ENCODE results near the gene BCOR. TPM values are rescaled to one million over a fixed set of nuclear protein-coding genes. Genes with fewer than 3 reads are reported as not detected.

The BCOR gene
- total RNA-seq, 1 donor from 2014 or later: 74.6 TPM

DNA sequence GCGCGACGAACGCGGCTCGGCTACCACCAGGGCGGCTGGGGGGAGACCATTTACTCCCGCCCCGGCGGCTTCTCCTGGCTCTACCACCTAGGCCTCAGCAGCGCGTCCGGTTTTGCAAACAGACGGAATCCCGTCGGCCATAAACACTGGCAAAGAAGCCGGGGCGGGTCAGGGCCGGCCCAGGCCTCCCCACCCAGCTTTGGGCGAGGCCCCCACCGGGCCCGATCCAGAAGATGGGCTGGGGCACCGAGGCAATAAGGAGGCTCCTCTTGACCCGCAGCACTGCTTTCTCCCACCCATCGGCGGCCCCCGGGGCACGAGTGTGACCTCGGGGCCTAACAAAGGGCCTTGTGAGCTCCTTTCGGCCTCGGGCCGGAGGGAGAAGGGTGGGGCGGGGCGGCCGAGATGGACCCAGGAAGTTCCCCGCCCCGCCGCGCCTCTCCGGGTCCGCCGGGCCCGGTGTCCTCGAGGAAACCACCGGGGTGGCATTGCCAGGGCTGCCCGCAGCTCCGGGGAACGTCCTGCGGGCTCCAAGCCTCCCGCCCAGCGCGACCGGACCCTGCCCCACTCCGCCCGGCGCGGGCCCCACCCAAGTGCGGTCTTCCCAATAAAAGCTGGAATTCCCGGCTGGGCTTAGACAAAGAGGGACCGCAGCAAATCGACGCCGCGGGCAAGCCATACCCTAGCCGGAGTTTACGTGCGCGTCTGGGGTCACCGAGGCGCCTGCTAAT, 5.9 kb downstream of the BCOR start:
- no peak overlapping the region for H3K4me3 Mint-ChIP-seq (ENCODE audit: low read depth)
- H3K27me3 Mint-ChIP-seq (ENCODE audit: low read depth): no peaks in the 10 kb centered on the region
- H3K27ac Mint-ChIP-seq: no peak overlapping the region
- intact Hi-C loops (cut with micrococcal nuclease): loop anchor here (10.0 kb wide), 1 partner anchor 277 kb away; no protein-coding TSS in a partner anchor
- H3K9me3 Mint-ChIP-seq: no peaks in the 10 kb centered on the region
- no peak for DNase-seq (ENCODE audit: low spot score)
- H3K36me3 Mint-ChIP-seq (ENCODE audit: low read depth): peaks cover 46% of the 10 kb centered on the region
- H3K4me1 Mint-ChIP-seq (ENCODE audit: low read depth): peaks cover 46% of the 10 kb centered on the region

- H3K27me3 Mint-ChIP-seq (ENCODE audit: low read depth): no peaks in the 10 kb centered on the region
- no peak overlapping the region for H3K27ac Mint-ChIP-seq
- intact Hi-C loops (cut with micrococcal nuclease): loop anchor here (10.0 kb wide), 1 partner anchor 276 kb away; no protein-coding TSS in a partner anchor
- H3K9me3 Mint-ChIP-seq: no peaks in the 10 kb centered on the region
- DNase-seq (ENCODE audit: low spot score): no peak
- H3K4me3 Mint-ChIP-seq (ENCODE audit: low read depth): peak overlapping the region; percentile 59
- H3K4me1 Mint-ChIP-seq (ENCODE audit: low read depth): peaks cover 51% of the 10 kb centered on the region
- peaks cover 45% of the 10 kb centered on the region for H3K36me3 Mint-ChIP-seq (ENCODE audit: low read depth)
Measured at GRCh38 chrX:40090961-40091360, 6.8 kb downstream of the BCOR start.

DNA sequence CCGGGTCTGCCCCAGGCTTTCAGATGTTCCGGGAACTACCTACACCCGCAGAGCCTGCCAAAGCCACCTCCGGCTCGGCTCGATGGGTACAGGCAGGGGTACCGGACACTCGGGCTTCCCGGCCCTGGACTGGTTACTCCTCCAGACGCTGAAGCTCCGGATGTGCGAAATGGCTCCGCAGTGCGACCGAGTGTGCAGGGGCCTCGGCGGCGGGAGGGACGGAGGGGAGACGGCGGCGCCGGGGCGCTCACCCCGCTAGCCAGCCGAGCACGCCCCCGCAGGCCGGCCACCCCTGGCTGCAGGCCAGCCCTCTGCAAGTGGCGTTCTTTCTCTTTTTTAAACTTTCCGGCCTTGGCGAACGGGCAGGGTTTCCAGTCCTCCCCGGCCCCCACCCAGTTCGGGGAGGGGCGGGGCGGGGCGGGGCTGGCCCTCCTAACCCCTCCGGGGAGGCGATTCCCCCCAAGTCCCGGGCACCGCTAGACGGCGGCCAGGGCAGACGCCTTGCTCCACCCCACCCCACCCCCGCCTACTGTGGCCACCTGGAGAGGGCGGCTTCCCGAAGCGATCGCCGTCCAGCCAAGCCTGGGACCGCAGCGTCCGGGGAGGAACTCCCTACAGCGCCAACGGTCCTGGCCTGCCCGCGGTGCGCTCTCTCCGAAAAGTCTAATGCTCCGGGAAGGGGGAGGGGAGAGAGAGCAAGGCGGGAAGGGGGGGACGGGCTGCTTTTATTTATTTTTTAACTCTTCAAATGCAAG, 7.5 kb downstream of the BCOR start:
- Mint-ChIP-seq H3K36me3 (ENCODE audit: low read depth) (peaks cover 43% of the 10 kb centered on the region), H3K4me1 (ENCODE audit: low read depth) (peaks cover 51% of the 10 kb centered on the region), H3K27ac (no peak overlapping the region), H3K9me3 (no peaks in the 10 kb centered on the region), H3K4me3 (ENCODE audit: low read depth) (peak overlapping the region; percentile 59), H3K27me3 (ENCODE audit: low read depth) (no peaks in the 10 kb centered on the region)
- intact Hi-C loops (cut with micrococcal nuclease): loop anchor here (10.0 kb wide), 1 partner anchor 275 kb away; no protein-coding TSS in a partner anchor
- no peak for DNase-seq (ENCODE audit: low spot score)

GRCh38 chrX:40088803-40089540, 8.8 kb downstream of the BCOR start:
- intact Hi-C loops (cut with micrococcal nuclease): no loop called here
- no peak for DNase-seq (ENCODE audit: low spot score)
- Mint-ChIP-seq H3K27me3 (ENCODE audit: low read depth) (no peaks in the 10 kb centered on the region), H3K36me3 (ENCODE audit: low read depth) (peaks cover 40% of the 10 kb centered on the region), H3K27ac (no peak overlapping the region), H3K4me3 (ENCODE audit: low read depth) (no peak overlapping the region), H3K9me3 (no peaks in the 10 kb centered on the region), H3K4me1 (ENCODE audit: low read depth) (peaks cover 58% of the 10 kb centered on the region)

GRCh38 chrX:40088299-40088625, 9.5 kb downstream of the BCOR start:
- H3K4me1 Mint-ChIP-seq (ENCODE audit: low read depth): peaks cover 53% of the 10 kb centered on the region
- H3K9me3 Mint-ChIP-seq: no peaks in the 10 kb centered on the region
- no peak overlapping the region for H3K27ac Mint-ChIP-seq

DNA sequence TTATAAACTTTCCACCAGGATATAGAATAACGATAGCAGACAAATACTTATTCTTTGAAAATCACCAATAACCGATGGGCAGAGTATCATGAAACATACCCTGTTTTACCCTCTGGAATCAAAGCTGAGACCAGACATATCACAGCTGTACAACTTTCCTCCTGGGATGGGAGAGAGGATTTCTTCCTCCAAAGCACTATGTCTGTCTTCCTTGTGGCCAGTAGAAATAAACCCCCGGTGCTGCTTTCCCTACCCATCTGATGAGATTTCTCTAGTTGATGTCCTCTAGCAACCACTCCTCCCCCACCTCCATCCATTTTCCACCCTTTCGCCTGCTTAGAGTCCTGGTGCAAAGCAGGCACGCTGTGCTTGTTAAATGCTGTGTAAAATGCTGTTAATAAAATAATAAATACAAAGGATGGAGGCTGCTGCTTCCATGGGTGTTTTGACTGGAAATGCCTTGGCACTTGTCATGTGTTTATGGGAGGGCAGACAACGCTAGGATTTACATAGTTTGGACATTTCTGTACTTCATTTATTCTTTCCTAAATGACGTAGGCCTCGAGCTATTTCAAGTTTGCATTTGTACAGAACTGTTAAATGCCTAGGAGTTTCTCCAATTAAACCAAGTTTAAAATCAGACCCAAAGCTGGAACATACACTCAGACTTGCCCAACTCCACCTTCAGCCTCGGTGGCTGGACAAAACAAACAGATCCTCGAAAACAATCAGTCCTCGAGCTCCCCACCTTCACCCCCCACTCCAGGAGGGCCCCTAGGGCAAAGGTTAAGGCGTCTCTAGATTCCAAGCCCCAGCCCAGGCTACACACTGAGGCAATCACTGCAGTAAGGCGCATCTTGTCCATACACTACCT, 10.1 kb downstream of the BCOR start:
- no peaks in the 10 kb centered on the region for H3K9me3 Mint-ChIP-seq
- H3K27me3 Mint-ChIP-seq (ENCODE audit: low read depth): no peaks in the 10 kb centered on the region
- DNase-seq (ENCODE audit: low spot score): no peak
- H3K36me3 Mint-ChIP-seq (ENCODE audit: low read depth): peaks cover 28% of the 10 kb centered on the region
- intact Hi-C loops (cut with micrococcal nuclease): no loop called here
- no peak overlapping the region for H3K4me3 Mint-ChIP-seq (ENCODE audit: low read depth)
- H3K4me1 Mint-ChIP-seq (ENCODE audit: low read depth): peaks cover 49% of the 10 kb centered on the region
- no peak overlapping the region for H3K27ac Mint-ChIP-seq

More at GRCh38 chrX:40088299-40088625, 9.5 kb downstream of the BCOR start:
- intact Hi-C loops (cut with micrococcal nuclease): no loop called here
- H3K36me3 Mint-ChIP-seq (ENCODE audit: low read depth): peaks cover 33% of the 10 kb centered on the region
- no peak for DNase-seq (ENCODE audit: low spot score)
- no peak overlapping the region for H3K4me3 Mint-ChIP-seq (ENCODE audit: low read depth)
- H3K27me3 Mint-ChIP-seq (ENCODE audit: low read depth): no peaks in the 10 kb centered on the region

DNA sequence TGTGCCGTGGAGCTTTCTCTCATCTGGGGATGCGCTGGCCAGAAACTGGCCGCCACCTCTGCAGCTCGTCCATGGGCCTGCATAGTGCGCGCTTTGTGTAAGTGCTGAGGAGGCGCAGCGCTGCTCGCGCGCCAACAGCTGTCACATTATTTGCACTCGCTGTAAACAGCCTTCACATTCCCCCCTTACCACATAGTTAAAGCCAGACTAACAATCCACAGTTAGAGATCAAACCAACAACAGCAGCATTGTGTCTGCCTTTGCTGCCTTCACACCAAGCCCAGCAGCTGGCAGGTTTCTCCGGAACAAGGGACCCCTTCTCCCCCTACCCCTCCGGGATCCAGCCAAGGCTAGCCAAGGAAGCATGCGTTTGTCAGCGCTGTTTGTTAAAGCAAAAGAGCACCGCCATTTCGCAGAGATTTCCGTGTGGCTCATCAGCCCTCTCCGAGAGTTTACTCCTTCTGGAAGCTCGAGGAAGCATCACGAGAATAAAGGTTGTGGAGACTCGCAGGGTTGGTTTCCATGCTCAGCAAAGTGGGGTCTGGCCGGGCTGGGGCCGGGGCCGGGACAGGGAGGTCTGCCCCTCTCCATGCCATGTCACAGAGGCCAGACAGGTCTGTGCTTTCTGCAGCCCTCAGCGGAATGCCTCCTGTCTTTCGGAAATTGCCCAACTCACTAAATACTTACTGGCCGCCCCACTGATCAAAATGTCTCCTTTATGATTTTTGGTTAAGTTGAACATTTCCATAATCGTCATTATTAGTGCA, 11.0 kb downstream of the BCOR start:
- no peak overlapping the region for H3K4me3 Mint-ChIP-seq (ENCODE audit: low read depth)
- no peaks in the 10 kb centered on the region for H3K27me3 Mint-ChIP-seq (ENCODE audit: low read depth)
- H3K27ac Mint-ChIP-seq: no peak overlapping the region
- DNase-seq (ENCODE audit: low spot score): no peak
- H3K36me3 Mint-ChIP-seq (ENCODE audit: low read depth): peaks cover 29% of the 10 kb centered on the region
- no peaks in the 10 kb centered on the region for H3K9me3 Mint-ChIP-seq
- H3K4me1 Mint-ChIP-seq (ENCODE audit: low read depth): peaks cover 50% of the 10 kb centered on the region
- intact Hi-C loops (cut with micrococcal nuclease): no loop called here

DNA sequence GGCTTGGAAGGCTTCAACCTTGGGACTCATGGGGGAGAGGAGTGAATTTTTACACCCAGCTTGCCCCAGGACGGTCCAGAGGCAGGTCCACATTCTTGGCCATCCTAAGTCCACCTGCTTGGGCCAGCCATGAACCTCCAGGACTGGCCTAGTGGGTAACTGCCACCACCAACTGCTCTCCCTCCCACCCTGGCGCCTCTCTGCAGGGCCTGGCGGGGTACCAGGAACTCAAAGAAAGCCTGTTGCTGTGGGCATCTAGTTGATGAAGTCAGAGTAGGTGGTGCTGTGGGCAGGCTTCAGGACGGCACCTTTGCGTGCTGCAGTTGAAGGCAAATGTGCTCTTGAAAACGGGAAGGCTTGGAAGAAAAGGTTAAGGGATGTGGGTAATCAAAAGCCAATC, 12.0 kb downstream of the BCOR start:
- H3K27me3 Mint-ChIP-seq (ENCODE audit: low read depth): no peaks in the 10 kb centered on the region
- H3K4me3 Mint-ChIP-seq (ENCODE audit: low read depth): no peak overlapping the region
- peaks cover 26% of the 10 kb centered on the region for H3K36me3 Mint-ChIP-seq (ENCODE audit: low read depth)
- DNase-seq (ENCODE audit: low spot score): no peak
- peaks cover 45% of the 10 kb centered on the region for H3K4me1 Mint-ChIP-seq (ENCODE audit: low read depth)
- intact Hi-C loops (cut with micrococcal nuclease): no loop called here
- H3K9me3 Mint-ChIP-seq: no peaks in the 10 kb centered on the region
- no peak overlapping the region for H3K27ac Mint-ChIP-seq

DNA sequence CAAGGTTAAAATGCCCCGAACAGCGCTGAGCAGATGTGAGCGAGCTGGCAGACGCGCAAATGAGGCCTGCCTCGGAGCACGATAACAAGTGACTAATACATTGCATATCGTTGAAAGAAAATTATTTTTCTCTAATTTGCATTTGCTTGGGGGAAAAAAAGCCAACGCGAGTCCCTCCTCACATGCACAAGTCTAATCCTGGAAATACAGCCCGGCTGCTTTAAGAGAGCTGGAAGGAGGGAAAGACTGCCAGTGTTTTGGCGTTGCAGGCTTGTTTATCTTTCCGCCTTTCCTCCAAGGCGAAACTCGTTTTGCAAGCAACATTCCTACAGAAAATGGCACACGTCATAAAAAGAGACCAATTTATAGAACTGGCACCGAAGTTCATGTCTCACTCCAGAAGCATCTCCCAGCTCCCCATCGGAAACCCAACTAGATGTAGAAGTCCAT, 12.6 kb downstream of the BCOR start:
- Mint-ChIP-seq H3K27ac (no peak overlapping the region), H3K9me3 (no peaks in the 10 kb centered on the region), H3K27me3 (ENCODE audit: low read depth) (no peaks in the 10 kb centered on the region), H3K36me3 (ENCODE audit: low read depth) (peaks cover 30% of the 10 kb centered on the region), H3K4me3 (ENCODE audit: low read depth) (no peak overlapping the region), H3K4me1 (ENCODE audit: low read depth) (peaks cover 45% of the 10 kb centered on the region)
- no peak for DNase-seq (ENCODE audit: low spot score)
- intact Hi-C loops (cut with micrococcal nuclease): no loop called here

DNA sequence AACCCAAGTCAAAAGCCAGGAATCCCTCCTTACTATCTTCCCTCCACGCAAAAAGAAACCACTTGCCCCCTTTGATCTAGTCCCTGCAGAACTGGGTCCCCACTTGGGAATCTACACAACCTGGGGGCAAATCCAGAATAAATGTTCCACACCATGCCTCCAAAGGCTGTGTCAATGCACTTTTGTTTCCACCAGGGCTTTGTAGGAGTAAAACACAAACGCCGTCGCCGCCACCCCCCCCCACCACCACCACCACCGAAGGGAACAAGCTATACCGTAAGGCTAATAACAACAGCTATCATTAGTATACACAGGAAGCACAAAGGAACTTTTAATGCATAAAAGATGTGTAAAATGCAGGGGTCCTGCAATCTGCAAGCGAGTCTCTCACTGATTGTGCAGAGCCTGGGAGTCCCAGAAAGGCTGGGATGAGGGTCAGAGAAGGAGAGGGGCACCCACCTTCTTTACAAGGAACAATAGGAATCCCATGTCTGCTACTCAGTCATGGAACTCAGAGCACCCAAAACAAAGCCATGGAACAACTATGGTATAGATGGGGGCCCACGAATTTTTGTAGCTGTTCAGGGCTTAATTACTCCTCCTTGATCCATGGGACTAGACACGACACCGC, 13.2 kb downstream of the BCOR start:
- intact Hi-C loops (cut with micrococcal nuclease): no loop called here
- no peaks in the 10 kb centered on the region for H3K27me3 Mint-ChIP-seq (ENCODE audit: low read depth)
- peaks cover 46% of the 10 kb centered on the region for H3K4me1 Mint-ChIP-seq (ENCODE audit: low read depth)
- H3K9me3 Mint-ChIP-seq: no peaks in the 10 kb centered on the region
- no peak for DNase-seq (ENCODE audit: low spot score)
- peak overlapping the region; percentile 68 for H3K4me3 Mint-ChIP-seq (ENCODE audit: low read depth)
- H3K36me3 Mint-ChIP-seq (ENCODE audit: low read depth): peaks cover 30% of the 10 kb centered on the region
- no peak overlapping the region for H3K27ac Mint-ChIP-seq

DNA sequence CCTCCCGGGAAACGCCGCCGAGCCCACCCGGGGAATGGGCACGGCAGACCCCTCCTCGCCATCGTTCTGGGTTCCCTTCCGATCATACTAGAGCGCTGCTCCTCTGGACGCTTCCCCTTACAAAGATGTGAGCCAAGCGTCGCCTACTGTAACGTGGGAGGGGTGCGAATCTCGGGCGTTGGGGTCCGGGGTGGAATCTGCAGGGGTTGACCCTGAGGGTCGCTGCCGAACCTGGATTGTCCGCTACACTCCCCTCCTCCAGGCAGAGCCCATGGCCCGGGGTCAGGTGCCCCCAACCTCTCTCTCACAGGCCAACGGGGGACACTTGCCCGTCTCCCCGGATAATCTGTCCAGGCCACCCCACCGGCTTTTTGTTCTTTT, 13.8 kb downstream of the BCOR start:
- Mint-ChIP-seq H3K27ac (no peak overlapping the region), H3K4me1 (ENCODE audit: low read depth) (peaks cover 46% of the 10 kb centered on the region), H3K4me3 (ENCODE audit: low read depth) (peak overlapping the region; percentile 68), H3K36me3 (ENCODE audit: low read depth) (peaks cover 34% of the 10 kb centered on the region), H3K9me3 (no peaks in the 10 kb centered on the region), H3K27me3 (ENCODE audit: low read depth) (no peaks in the 10 kb centered on the region)
- intact Hi-C loops (cut with micrococcal nuclease): no loop called here
- no peak for DNase-seq (ENCODE audit: low spot score)

All from activated T-helper 2 cell treated with anti-CD3 and anti-CD28 coated beads, Interferon-gamma antibody, Interleukin-2, Interleukin-4, amounts not matched to agents 10 μg/mL and 5 μg/mL and 100 μg/mL, durations not matched to agents 14 hours and 24 hours and 36 hours (primary cell).